Heart right ventricle (tissue), 16 donors: ENCODE data around the gene BTBD3. TPM values are rescaled to one million over a fixed set of nuclear protein-coding genes. Genes with fewer than 3 reads are reported as not detected.

Source experiments
- ATAC-seq, 8 donors: fragments of 200-7000 bp; cut with Tn5 transposase; one replicate each; pipeline ENCODE4 v1.9.1; 2020; ENCODE audit warnings: mild to moderate bottlenecking in 8 of 8, moderate library complexity in 8 of 8, moderate number of reproducible peaks in 1 of 8
- DNase-seq, 2 donors: peaks; one replicate each; pipeline ENCODE4 v3.0.0-alpha.2; 2020
- H3K27ac ChIP-seq, 10 donors: fragments of 200-600 bp; sonication (generic) in 2 of 10; one replicate each; pipeline versions ENCODE4 v1.5.0 to v1.8.0; 2020 to 2022; ENCODE audit warnings: mild to moderate bottlenecking in 3 of 10
- H3K27me3 ChIP-seq, 7 donors: fragments of 200-600 bp; one replicate each; pipeline ENCODE4 v1.8.0; 2021 to 2022; ENCODE audit warnings: mild to moderate bottlenecking in 2 of 7
- H3K36me3 ChIP-seq, 9 donors: fragments of 200-600 bp; sonication (generic) in 1 of 9; one replicate each; pipeline versions ENCODE4 v1.5.0 to v1.8.0; 2020 to 2022; ENCODE audit warnings: mild to moderate bottlenecking in 2 of 9
- H3K4me1 ChIP-seq, 9 donors: fragments of 200-600 bp; sonication (generic) in 1 of 9; one replicate each; pipeline versions ENCODE4 v1.5.0 to v1.8.0; 2020 to 2022; ENCODE audit warnings: mild to moderate bottlenecking in 4 of 9
- H3K4me3 ChIP-seq, 10 donors: fragments of 200-600 bp; sonication (generic) in 2 of 10; one replicate each; pipeline versions ENCODE4 v1.5.0 to v1.8.0; 2020 to 2022; ENCODE audit warnings: mild to moderate bottlenecking in 7 of 10, moderate library complexity in 2 of 10
- H3K9me3 ChIP-seq, 11 donors: fragments of 200-600 bp in 10 of 11; sonication (generic) in 2 of 11; one replicate each; pipeline versions ENCODE4 v1.5.0 to v1.8.0; 2013 to 2022; ENCODE audit warnings: mild to moderate bottlenecking in 2 of 11, control low read depth in 1 of 11, moderate library complexity in 1 of 11
- CTCF ChIP-seq, 9 donors: fragments of 200-600 bp; sonication (generic) in 2 of 9; IDR thresholded peaks; one replicate each; pipeline versions ENCODE4 v1.5.0 to v1.8.0; 2021 to 2022; ENCODE audit warnings: antibody characterized with exemption in 9 of 9, mild to moderate bottlenecking in 5 of 9, moderate library complexity in 1 of 9
- WGBS, 2 donors: extraction: QIAGEN DNeasy Blood & Tissue Kit; methylation state at CpG; one replicate each; pipeline ENCODE4 v1.1.7; 2013; ENCODE audit warnings: inconsistent platforms in 1 of 2; 5-methylcytosine and 5-hydroxymethylcytosine counted together
- intact Hi-C, 10 donors: fragments of 100-400 bp; cut with DNase I; formaldehyde crosslinking; loops; one replicate each; pipeline versions ENCODE4 v1.11.1 to v1.14.2; 2022
- polyA plus RNA-seq, 2 donors: library from polyadenylated mRNA; stranded (reverse); fragments of 200-250 nt; gene quantifications; one replicate each; pipeline ENCODE4 v1.2.3, GENCODE V29; 2013
- total RNA-seq, 10 donors: library from RNA; stranded (reverse); fragmentation: NEBNext Ultra II Directional in 3 of 10; extraction: Animal tissue kit (Norgen Biotek cat#: 25700) in 3 of 10; gene quantifications; one replicate each; pipeline versions ENCODE4 v1.2.1 to v1.2.4, GENCODE V29; 2021 to 2023
- donor health status: Arrhythmogenic right ventricular cardiomyopathy.
- donor health status: ischemic (EF 13 %, LVEDD 7.1; RV severe dilation, severe dysfunction).
- donor health status: healthy with polysubstance abuse.
- donor health status: DM: no; HTN: yes; CAD: no.
- donor health status: DM: no; HTN: no; CAD: no.
- donor health status: ischemic (EF 25% LVEDD 6.9; RV normal size, moderate dysfunction).
- donor health status: ischemic (EF 25% LVEDD 5.7; RV mildly dilated, moderate dysfunction).
- donor health status: healthy.
- donor health status: DM: yes; HTN: yes; CAD: no.
- donor health status: Ischemic cardiomyopathy.
- donor health status: ischemic (EF 35%, LVEDD 5.7; RV mildly dilated, moderate dysfunction).
- donor health status: nonischemic (EF 11% LVEDD 7.7; RV severe dilation, severe dysfunction).
- donor health status: DM: yes; HTN: yes; CAD: no.
- donor health status: PGD.
- donor health status: ischemic (EF 29% LVEDD 5.4; RV normal size, mild dysfunction).
- donor health status: nonischemic (EF 23%, LVEDD 6.1; RV moderate dilation, normal function).

Gene BTBD3
- total and polyA plus RNA-seq, 12 donors: 10.2 to 29.8 (median 23.0) TPM

DNA sequence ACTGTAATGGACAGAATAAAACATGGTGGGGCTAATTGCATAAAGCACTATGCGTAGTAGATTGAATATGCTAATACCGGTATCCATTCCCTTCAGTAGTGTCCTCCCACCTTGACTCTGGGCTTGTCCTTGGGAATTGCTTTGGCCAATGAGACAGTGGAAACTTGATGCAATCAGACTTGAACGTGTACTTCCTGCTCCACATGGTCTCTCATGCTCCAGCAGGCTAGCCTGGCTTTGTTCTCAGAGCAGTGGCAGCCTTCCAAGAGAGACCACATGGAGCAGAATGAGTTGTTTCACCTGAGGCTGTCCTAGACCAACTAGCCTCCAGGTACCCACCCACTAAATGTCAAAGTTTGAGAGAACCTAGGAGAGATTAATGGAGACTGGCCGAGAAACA lies 37.0 kb upstream of the BTBD3 start:
- ATAC-seq: no peak
- TF ChIP-seq CTCF (IDR thresholded peaks at IDR 0.05): no peak
- Histone ChIP-seq H3K9me3 (peaks cover 0 to 5% (median 0%) of the 10 kb centered on the region in 11 donors), H3K27ac (no peak overlapping the region), H3K4me3 (no peak overlapping the region), H3K27me3 (no peaks in the 10 kb centered on the region), H3K36me3 (no peaks in the 10 kb centered on the region), H3K4me1 (no peaks in the 10 kb centered on the region)
- DNase-seq: no peak
- intact Hi-C loops: loop anchor here in 1 of 10 donors (10.0 kb wide), 1 partner anchor 56 kb away; no protein-coding TSS in a partner anchor
- 83 to 85% methylated on average over 4 of the region's 4 CpGs for WGBS, 2 donors

DNA sequence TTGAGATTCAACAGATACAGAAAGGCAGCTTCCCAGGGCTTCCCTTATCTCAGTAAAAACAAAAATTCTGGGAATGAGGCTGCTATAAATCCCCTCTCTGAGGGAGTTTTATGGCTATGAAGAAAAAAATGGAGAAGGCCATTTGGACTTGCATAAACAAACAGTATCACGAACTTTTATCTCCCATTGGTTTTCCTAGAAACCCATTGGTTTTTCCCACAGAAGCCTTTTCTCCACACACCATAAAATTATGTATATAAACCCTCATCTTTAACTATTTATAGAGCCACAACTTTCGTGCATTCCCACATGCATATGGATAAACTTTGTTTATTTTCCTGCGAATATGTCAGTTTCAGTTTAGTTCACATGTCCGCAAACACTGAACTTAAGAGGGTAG lies 36.2 kb upstream of the BTBD3 start:
- no peaks in the 10 kb centered on the region for H3K27me3 ChIP-seq
- DNase-seq (no peak), ATAC-seq (no peak)
- H3K4me1 ChIP-seq: no peaks in the 10 kb centered on the region
- H3K4me3 ChIP-seq: no peak overlapping the region
- 78 to 80% methylated on average over 4 of the region's 4 CpGs for WGBS, 2 donors
- no peak for TF ChIP-seq CTCF (IDR thresholded peaks at IDR 0.05)
- H3K27ac ChIP-seq: no peak overlapping the region
- H3K9me3 ChIP-seq: peaks cover 0 to 5% (median 0%) of the 10 kb centered on the region in 11 donors
- H3K36me3 ChIP-seq: no peaks in the 10 kb centered on the region
- intact Hi-C loops: loop anchor here in 1 of 10 donors (10.0 kb wide), 1 partner anchor 57 kb away; no protein-coding TSS in a partner anchor

- WGBS, 2 donors: 81 to 88% methylated on average over 7 of the region's 7 CpGs
- DNase-seq: no peak
Observed at GRCh38 chr20:11882651-11883050, 35.0 kb upstream of the BTBD3 start.

DNA sequence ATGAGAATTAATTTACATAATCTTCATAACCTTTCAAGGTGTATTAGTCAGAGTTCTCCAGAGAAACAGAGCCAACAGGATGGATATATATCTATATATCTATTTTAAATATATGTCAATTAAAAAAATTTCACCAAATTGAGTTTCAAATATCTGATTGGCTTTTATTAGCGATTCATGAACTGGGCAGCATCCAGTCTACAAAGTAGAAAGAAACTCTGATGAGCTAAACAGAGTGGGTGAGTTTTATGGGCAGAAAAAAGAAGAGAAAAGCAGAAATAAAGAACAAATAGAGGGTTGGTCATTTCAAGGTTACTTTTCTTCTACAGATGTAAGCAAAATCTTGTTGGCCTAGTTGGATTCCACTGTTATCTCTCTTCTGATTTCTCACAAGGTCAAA lies 29.0 kb upstream of the BTBD3 start:
- Histone ChIP-seq H3K4me3 (no peak overlapping the region), H3K36me3 (no peaks in the 10 kb centered on the region), H3K27me3 (no peaks in the 10 kb centered on the region), H3K27ac (no peak overlapping the region), H3K9me3 (no peaks in the 10 kb centered on the region), H3K4me1 (peaks cover 0 to 25% (median 21%) of the 10 kb centered on the region in 9 donors)
- TF ChIP-seq CTCF (IDR thresholded peaks at IDR 0.05): no peak
- intact Hi-C loops: loop anchor here in 1 of 10 donors (10.0 kb wide), 1 partner anchor 64 kb away; no protein-coding TSS in a partner anchor
- DNase-seq: no peak
- ATAC-seq: no peak
- WGBS, 2 donors: 0 to 49% methylated on average over 1 of the region's 1 CpG

More at GRCh38 chr20:11882651-11883050, 35.0 kb upstream of the BTBD3 start:
- H3K4me3 ChIP-seq: no peak overlapping the region
- H3K4me1 ChIP-seq: no peaks in the 10 kb centered on the region
- H3K9me3 ChIP-seq: peaks cover 0 to 5% (median 0%) of the 10 kb centered on the region in 11 donors
- intact Hi-C loops: loop anchor here in 1 of 10 donors (10.0 kb wide), 1 partner anchor 58 kb away; no protein-coding TSS in a partner anchor
- no peak for ATAC-seq
- no peaks in the 10 kb centered on the region for H3K36me3 ChIP-seq
- no peaks in the 10 kb centered on the region for H3K27me3 ChIP-seq
- H3K27ac ChIP-seq: no peak overlapping the region
- TF ChIP-seq CTCF (IDR thresholded peaks at IDR 0.05): no peak
